Cortex of kidney (tissue), 1 donor: Measurements from ENCODE around the gene INHBC.

Source experiments
- DNase-seq: peaks from one replicate; lab custom pipeline; 2025; lab: John Stamatoyannopoulos, UW

Gene INHBC

GRCh38 chr12:57469296-57470164, 34.9 kb downstream of the INHBC start:
- DNase-seq, result no peak

- DNase-seq, result no peak
These were observed 35.8 kb downstream of the INHBC start for GRCh38 chr12:57470286-57470969.

- no peak for DNase-seq
These were observed 36.5 kb downstream of the INHBC start for GRCh38 chr12:57470970-57471656.

- no peak for DNase-seq
These were observed 37.1 kb downstream of the INHBC start for GRCh38 chr12:57471661-57472060.

GRCh38 chr12:57472391-57472790, 37.8 kb downstream of the INHBC start:
- DNase-seq, result no peak

GRCh38 chr12:57473392-57473791, 38.8 kb downstream of the INHBC start:
- no peak for DNase-seq

GRCh38 chr12:57473886-57474285, 39.3 kb downstream of the INHBC start:
- DNase-seq, result no peak

GRCh38 chr12:57474430-57474829, 39.8 kb downstream of the INHBC start:
- DNase-seq, result no peak

- DNase-seq, result no peak
These were observed 40.3 kb downstream of the INHBC start for GRCh38 chr12:57474862-57475261.

GRCh38 chr12:57475271-57476161, 40.9 kb downstream of the INHBC start:
- DNase-seq, result no peak

- no peak for DNase-seq
These were observed 41.8 kb downstream of the INHBC start for GRCh38 chr12:57476162-57476992.

- DNase-seq, result no peak
These were observed 42.6 kb downstream of the INHBC start for GRCh38 chr12:57476993-57477709.

- DNase-seq, result no peak
These were observed 43.4 kb downstream of the INHBC start for GRCh38 chr12:57477710-57478681.

- DNase-seq, result no peak
These were observed 44.4 kb downstream of the INHBC start for GRCh38 chr12:57479043-57479375.

GRCh38 chr12:57479376-57480115, 45.0 kb downstream of the INHBC start, which contains the start of gene ARHGAP9:
Gene ARHGAP9, minus strand, starts transcription at chr12:57479866. Its CDS starts 460 bp downstream, at chr12:57479406.
- DNase-seq, result no peak

- no peak for DNase-seq
These were observed 47.1 kb downstream of the INHBC start for GRCh38 chr12:57481671-57482070.

- no peak for DNase-seq
These were observed 48.9 kb downstream of the INHBC start for GRCh38 chr12:57483466-57483865.

- DNase-seq, result no peak
These were observed 51.1 kb downstream of the INHBC start for GRCh38 chr12:57485695-57486094.
